IPS-18c (cell line): ENCODE measurements around the gene DEAF1.

Experiments
- H3K4me3 ChIP-seq: 2 replicates; pipeline ENCODE4 v1.7.0; 2013; ENCODE audit warnings: low read depth, mild to moderate bottlenecking, low read length, moderate library complexity; ENCODE audit not compliant: insufficient read depth
- H3K9me3 ChIP-seq: one replicate; pipeline ENCODE4 v1.6.1; 2013; ENCODE audit warnings: mild to moderate bottlenecking, low read length, moderate library complexity; ENCODE audit not compliant: control insufficient read depth, insufficient read depth

Gene DEAF1

GRCh38 chr11:723120-723883 lies 28.3 kb upstream of the DEAF1 start:
- Histone ChIP-seq H3K4me3 (no peak overlapping the region), H3K9me3 (peaks cover 2% of the 10 kb centered on the region)

- Histone ChIP-seq H3K9me3 (peaks cover 2% of the 10 kb centered on the region), H3K4me3 (no peak overlapping the region)
These were observed 27.4 kb upstream of the DEAF1 start for GRCh38 chr11:722346-722811.

- Histone ChIP-seq H3K4me3 (no peak overlapping the region), H3K9me3 (peaks cover 2% of the 10 kb centered on the region)
These were observed 26.8 kb upstream of the DEAF1 start for GRCh38 chr11:721741-722345.

- Histone ChIP-seq H3K4me3 (no peak overlapping the region), H3K9me3 (peaks cover 2% of the 10 kb centered on the region)
These were observed 26.3 kb upstream of the DEAF1 start for GRCh38 chr11:721247-721740.

- peaks cover 2% of the 10 kb centered on the region for H3K9me3 ChIP-seq
- peak overlapping the region; percentile 4; the same call in 1 of the 2 replicates for H3K4me3 ChIP-seq
These were observed 25.7 kb upstream of the DEAF1 start for GRCh38 chr11:720642-721246.

- peaks cover 2% of the 10 kb centered on the region for H3K9me3 ChIP-seq
- H3K4me3 ChIP-seq: peak overlapping the region; percentile 4; the same call in 1 of the 2 replicates
These were observed 25.1 kb upstream of the DEAF1 start for GRCh38 chr11:720017-720641.

- Histone ChIP-seq H3K4me3 (no peak overlapping the region), H3K9me3 (peaks cover 2% of the 10 kb centered on the region)
These were observed 24.4 kb upstream of the DEAF1 start for GRCh38 chr11:719214-720016.

- no peaks in the 10 kb centered on the region for H3K9me3 ChIP-seq
- no peak overlapping the region for H3K4me3 ChIP-seq
These were observed 19.4 kb upstream of the DEAF1 start for GRCh38 chr11:714436-714835.

GRCh38 chr11:709109-709997 lies 14.3 kb upstream of the DEAF1 start:
- Histone ChIP-seq H3K4me3 (no peak overlapping the region), H3K9me3 (no peaks in the 10 kb centered on the region)

- Histone ChIP-seq H3K4me3 (no peak overlapping the region), H3K9me3 (no peaks in the 10 kb centered on the region)
These were observed 13.5 kb upstream of the DEAF1 start for GRCh38 chr11:708511-708910.

GRCh38 chr11:707817-708420 lies 12.9 kb upstream of the DEAF1 start:
- H3K4me3 ChIP-seq: peak overlapping the region; percentile 15; the same call in 1 of the 2 replicates
- no peaks in the 10 kb centered on the region for H3K9me3 ChIP-seq

GRCh38 chr11:706957-707816 lies 12.2 kb upstream of the DEAF1 start:
- H3K9me3 ChIP-seq: no peaks in the 10 kb centered on the region
- H3K4me3 ChIP-seq: peak overlapping the region; percentile 57

GRCh38 chr11:706439-706956 lies 11.5 kb upstream of the DEAF1 start:
- Histone ChIP-seq H3K4me3 (peak overlapping the region; percentile 57), H3K9me3 (no peaks in the 10 kb centered on the region)

GRCh38 chr11:705646-706438 lies 10.8 kb upstream of the DEAF1 start, which contains the start of gene EPS8L2:
Gene EPS8L2, plus strand, starts transcription at chr11:706231. Its CDS starts 3,177 bp downstream, at chr11:709408.
- H3K4me3 ChIP-seq: peak within 1 kb of the TSS; percentile 57
- H3K9me3 ChIP-seq: no peaks in the 10 kb centered on the region
